Measurements from ENCODE around the gene HAUS1. TPM values are rescaled to one million over a fixed set of nuclear protein-coding genes. Genes with fewer than 3 reads are reported as not detected.

Gene HAUS1
- total RNA-seq, 1 donor from 2014 or later, result 57.0 TPM

DNA sequence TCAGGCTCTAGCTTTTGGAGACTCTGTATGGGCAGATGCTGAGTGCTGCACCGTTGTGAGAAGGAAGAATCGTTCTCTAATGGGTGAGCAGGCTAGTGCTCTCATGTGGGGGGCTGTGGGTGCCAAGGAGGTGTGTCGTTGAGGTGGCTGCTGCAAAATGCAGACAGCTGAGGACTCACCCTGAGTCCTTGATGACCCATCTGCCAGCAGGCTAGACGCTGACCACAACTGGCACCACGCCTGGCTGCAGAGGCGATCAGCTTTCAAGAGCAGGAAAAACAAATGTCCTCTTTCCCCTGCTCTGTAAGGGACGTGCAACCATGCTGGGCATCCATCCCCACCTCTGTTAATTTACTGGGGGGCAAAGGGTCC is 48.2 kb downstream of the HAUS1 start:
- H3K27ac Mint-ChIP-seq, result peak overlapping the region; percentile 37

DNA sequence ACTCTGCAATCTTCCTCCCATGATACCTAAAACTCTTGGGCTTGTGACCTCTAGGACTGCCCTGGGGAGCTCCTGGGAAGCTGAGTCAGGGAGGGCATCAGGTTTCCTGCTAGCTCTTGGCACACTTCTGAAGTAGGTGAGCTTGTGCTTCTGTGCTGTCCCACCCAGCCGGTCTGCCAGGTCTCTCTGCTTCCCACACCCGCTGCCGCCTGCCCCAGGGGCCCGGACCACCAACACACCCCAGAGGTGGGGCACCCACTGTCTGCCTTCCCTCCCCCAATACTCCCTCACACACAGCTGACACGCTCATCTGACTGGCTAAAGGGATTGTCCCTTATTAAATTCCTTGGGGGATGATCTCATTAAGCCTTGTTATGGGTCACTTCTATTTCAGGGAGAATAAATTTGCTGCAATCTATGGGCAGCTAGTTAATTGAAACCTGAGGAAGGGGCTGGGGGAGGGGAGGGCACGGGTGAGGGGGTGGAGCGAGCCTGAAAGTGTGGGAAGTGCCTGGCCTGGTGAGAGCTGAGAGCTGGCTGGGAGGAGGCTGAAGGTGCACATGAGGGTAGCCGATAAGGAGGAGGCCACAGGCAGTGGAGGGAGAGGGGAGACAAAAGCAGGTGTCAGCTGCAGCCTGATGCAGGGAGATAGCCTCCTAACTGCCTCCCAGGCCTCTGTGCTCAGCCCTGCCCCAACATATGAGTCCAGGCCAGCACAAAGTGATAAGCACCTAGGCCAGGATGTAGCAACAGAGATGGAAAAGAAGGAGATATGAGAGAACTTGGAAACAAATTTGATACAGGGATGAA is 48.8 kb downstream of the HAUS1 start:
- peak overlapping the region; percentile 75 for H3K27ac Mint-ChIP-seq
- no peak overlapping the region for H3K4me3 Mint-ChIP-seq (ENCODE audit: low read depth)
- no peaks in the 10 kb centered on the region for H3K27me3 Mint-ChIP-seq

More for the DNA sequence above, 48.2 kb downstream of the HAUS1 start:
- Mint-ChIP-seq H3K4me3 (ENCODE audit: low read depth) (no peak overlapping the region), H3K4me1 (ENCODE audit: low read depth) (peaks cover 14% of the 10 kb centered on the region), H3K9me3 (ENCODE audit: low read depth) (no peaks in the 10 kb centered on the region), H3K27me3 (no peaks in the 10 kb centered on the region), H3K36me3 (ENCODE audit: insufficient read depth) (no peaks in the 10 kb centered on the region)
- no peak for DNase-seq (ENCODE audit: low spot score, unreplicated experiment)
- TF ChIP-seq, protein P1, sequence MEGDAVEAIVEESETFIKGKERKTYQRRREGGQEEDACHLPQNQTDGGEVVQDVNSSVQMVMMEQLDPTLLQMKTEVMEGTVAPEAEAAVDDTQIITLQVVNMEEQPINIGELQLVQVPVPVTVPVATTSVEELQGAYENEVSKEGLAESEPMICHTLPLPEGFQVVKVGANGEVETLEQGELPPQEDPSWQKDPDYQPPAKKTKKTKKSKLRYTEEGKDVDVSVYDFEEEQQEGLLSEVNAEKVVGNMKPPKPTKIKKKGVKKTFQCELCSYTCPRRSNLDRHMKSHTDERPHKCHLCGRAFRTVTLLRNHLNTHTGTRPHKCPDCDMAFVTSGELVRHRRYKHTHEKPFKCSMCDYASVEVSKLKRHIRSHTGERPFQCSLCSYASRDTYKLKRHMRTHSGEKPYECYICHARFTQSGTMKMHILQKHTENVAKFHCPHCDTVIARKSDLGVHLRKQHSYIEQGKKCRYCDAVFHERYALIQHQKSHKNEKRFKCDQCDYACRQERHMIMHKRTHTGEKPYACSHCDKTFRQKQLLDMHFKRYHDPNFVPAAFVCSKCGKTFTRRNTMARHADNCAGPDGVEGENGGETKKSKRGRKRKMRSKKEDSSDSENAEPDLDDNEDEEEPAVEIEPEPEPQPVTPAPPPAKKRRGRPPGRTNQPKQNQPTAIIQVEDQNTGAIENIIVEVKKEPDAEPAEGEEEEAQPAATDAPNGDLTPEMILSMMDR (IDR thresholded peaks at IDR 0.05; ENCODE audit: unreplicated experiment), result no peak

DNA sequence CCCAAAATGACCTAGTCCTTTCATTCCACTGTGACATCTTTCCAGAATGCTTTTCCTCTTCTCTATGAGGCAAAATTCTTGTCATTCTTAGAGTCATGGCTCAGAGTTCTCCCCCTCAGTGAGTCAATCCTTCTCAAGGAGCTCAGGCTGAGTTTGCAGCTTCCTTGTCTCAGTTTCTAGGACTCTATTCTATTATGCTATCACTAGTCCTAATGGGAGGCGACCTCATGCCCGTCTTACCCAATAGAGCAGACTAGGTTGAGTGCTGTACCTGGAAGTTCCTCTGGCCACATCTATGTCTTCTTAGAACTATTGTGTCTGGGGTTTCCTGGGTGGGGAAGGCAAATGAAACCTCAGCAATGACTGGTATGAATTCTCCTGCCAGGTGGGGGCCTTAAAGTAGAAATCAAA is 51.5 kb downstream of the HAUS1 start:
- H3K9me3 Mint-ChIP-seq (ENCODE audit: low read depth), result no peaks in the 10 kb centered on the region
- H3K27me3 Mint-ChIP-seq, result no peaks in the 10 kb centered on the region
- peaks cover 2% of the 10 kb centered on the region for H3K36me3 Mint-ChIP-seq (ENCODE audit: insufficient read depth)
- H3K27ac Mint-ChIP-seq, result no peak overlapping the region
- DNase-seq (ENCODE audit: low spot score, unreplicated experiment), result no peak
- no peak overlapping the region for H3K4me3 Mint-ChIP-seq (ENCODE audit: low read depth)
- TF ChIP-seq, protein P1 (IDR thresholded peaks at IDR 0.05; ENCODE audit: unreplicated experiment), result no peak
- peaks cover 13% of the 10 kb centered on the region for H3K4me1 Mint-ChIP-seq (ENCODE audit: low read depth)

More for the DNA sequence above, 48.8 kb downstream of the HAUS1 start:
- H3K36me3 Mint-ChIP-seq (ENCODE audit: insufficient read depth), result no peaks in the 10 kb centered on the region
- TF ChIP-seq, protein P1 (IDR thresholded peaks at IDR 0.05; ENCODE audit: unreplicated experiment), result no peak
- H3K9me3 Mint-ChIP-seq (ENCODE audit: low read depth), result no peaks in the 10 kb centered on the region
- peaks cover 14% of the 10 kb centered on the region for H3K4me1 Mint-ChIP-seq (ENCODE audit: low read depth)
- no peak for DNase-seq (ENCODE audit: low spot score, unreplicated experiment)

DNA sequence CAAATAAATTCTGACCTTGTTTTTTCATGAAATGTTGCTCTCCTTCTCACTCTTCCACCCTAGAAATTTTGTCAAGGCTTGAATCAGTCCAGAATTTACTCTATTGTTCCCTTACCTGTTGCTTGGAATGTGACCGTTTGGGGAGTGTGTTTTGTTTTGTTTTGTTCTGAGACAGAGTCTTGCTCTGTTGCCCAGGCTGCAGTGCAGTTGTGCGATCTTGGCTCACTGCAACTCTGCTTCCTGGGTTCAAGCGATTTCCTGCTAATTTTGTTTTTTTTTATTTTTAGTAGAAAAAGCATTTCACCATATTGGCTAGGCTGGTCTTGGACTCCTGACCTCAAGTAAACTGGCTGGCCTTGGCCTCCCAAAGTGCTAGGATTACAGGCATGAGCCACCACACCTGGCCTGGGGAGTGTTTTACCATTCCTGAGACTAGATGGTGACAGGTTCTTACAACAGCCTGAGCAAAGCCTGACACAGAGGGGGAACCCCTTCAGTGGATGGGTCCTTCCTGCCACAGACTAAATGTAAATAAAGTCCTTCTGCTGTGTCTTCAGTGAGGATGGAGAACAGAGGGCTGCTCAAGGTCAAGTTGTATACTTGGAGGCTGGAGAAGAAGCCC is 52.0 kb downstream of the HAUS1 start:
- no peak for DNase-seq (ENCODE audit: low spot score, unreplicated experiment)
- H3K4me3 Mint-ChIP-seq (ENCODE audit: low read depth), result no peak overlapping the region
- H3K4me1 Mint-ChIP-seq (ENCODE audit: low read depth), result peaks cover 13% of the 10 kb centered on the region
- no peak overlapping the region for H3K27ac Mint-ChIP-seq
- no peaks in the 10 kb centered on the region for H3K9me3 Mint-ChIP-seq (ENCODE audit: low read depth)
- no peaks in the 10 kb centered on the region for H3K27me3 Mint-ChIP-seq
- TF ChIP-seq, protein P1 (IDR thresholded peaks at IDR 0.05; ENCODE audit: unreplicated experiment), result no peak
- peaks cover 2% of the 10 kb centered on the region for H3K36me3 Mint-ChIP-seq (ENCODE audit: insufficient read depth)

DNA sequence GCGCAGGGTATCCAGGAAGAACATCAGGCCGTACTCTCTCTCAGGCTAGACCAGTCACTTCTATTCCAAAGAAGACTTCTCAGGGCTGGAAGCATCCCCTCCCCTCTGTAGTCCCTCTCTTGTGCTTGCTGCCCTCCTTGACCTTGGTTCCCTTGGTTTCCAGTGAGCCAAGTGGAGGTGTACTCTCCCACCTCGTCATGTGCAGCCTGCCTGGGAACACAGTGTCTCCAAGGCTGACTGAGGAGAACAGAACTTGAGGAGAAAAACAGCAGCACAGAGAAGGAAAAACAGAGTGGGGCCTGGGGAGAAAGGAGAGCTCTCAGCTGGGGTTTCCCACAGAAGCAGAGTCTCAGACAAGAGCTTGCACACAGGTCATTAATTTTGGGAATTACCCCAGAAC is 52.7 kb downstream of the HAUS1 start:
- Mint-ChIP-seq H3K4me3 (ENCODE audit: low read depth) (no peak overlapping the region), H3K27ac (no peak overlapping the region), H3K4me1 (ENCODE audit: low read depth) (peaks cover 13% of the 10 kb centered on the region), H3K27me3 (no peaks in the 10 kb centered on the region), H3K9me3 (ENCODE audit: low read depth) (no peaks in the 10 kb centered on the region), H3K36me3 (ENCODE audit: insufficient read depth) (peaks cover 2% of the 10 kb centered on the region)
- DNase-seq (ENCODE audit: low spot score, unreplicated experiment), result no peak
- TF ChIP-seq, protein P1 (IDR thresholded peaks at IDR 0.05; ENCODE audit: unreplicated experiment), result no peak
